CD8-positive, alpha-beta memory T cell (primary cell): Measurements from ENCODE around the gene ZFR. TPM values are rescaled to one million over a fixed set of nuclear protein-coding genes. Genes with fewer than 3 reads are reported as not detected.
"Not testable (repeated sequence)": the region's sequence is repeated elsewhere in the genome, so short reads cannot be mapped to it uniquely, and the experiment has no call there.

ENCODE experiments used
- CTCF ChIA-PET: fragments of 350-600 bp; sonication (Branson Sonifier 250); formaldehyde crosslinking; loops from one replicate; lab custom pipeline; 2021; ENCODE audit warnings: antibody characterized with exemption; lab: Charles Lee
- POLR2A ChIA-PET: fragments of 350-600 bp; sonication (Branson Sonifier 250); formaldehyde crosslinking; loops from one replicate; lab custom pipeline; 2021; ENCODE audit warnings: antibody characterized with exemption; lab: Charles Lee
- DNase-seq, 5 donors: peaks; one replicate each; pipeline versions ENCODE4 v3.0.0 to v3.0.0-alpha.2; 2020 to 2022; ENCODE audit warnings: mixed read lengths in 1 of 5
- H3K27ac ChIP-seq: one replicate; pipeline ENCODE4 v1.7.0; 2013; ENCODE audit warnings: low read depth, mild to moderate bottlenecking, low read length, moderate library complexity
- H3K27me3 ChIP-seq: 2 replicates; pipeline ENCODE4 v1.7.0; 2013; ENCODE audit warnings: low read length, mild to moderate bottlenecking; ENCODE audit not compliant: insufficient read depth, poor library complexity, severe bottlenecking
- H3K36me3 ChIP-seq: 2 replicates; pipeline ENCODE4 v1.7.0; 2013; ENCODE audit warnings: mild to moderate bottlenecking, low read length, moderate library complexity; ENCODE audit not compliant: insufficient read depth
- H3K4me1 ChIP-seq: 2 replicates; pipeline ENCODE4 v1.7.0; 2013; ENCODE audit warnings: mild to moderate bottlenecking, low read length, moderate library complexity; ENCODE audit not compliant: insufficient read depth
- H3K4me3 ChIP-seq: 2 replicates; pipeline ENCODE4 v1.7.0; 2013; ENCODE audit warnings: mild to moderate bottlenecking, low read length
- H3K9me3 ChIP-seq: 2 replicates; pipeline ENCODE4 v1.7.0; 2013; ENCODE audit warnings: mild to moderate bottlenecking, low read length
- H3K27ac Mint-ChIP-seq, 8 donors: one replicate each; pipeline ENCODE4 v1.8.0; 2020 to 2021; ENCODE audit warnings: mixed read lengths in 8 of 8, mild to moderate bottlenecking in 6 of 8, inconsistent platforms in 3 of 8, moderate library complexity in 3 of 8
- H3K27me3 Mint-ChIP-seq, 2 donors: one replicate each; pipeline ENCODE4 v1.8.0; 2020 to 2021; ENCODE audit warnings: mixed read lengths in 2 of 2, mild to moderate bottlenecking in 1 of 2, moderate library complexity in 1 of 2
- H3K36me3 Mint-ChIP-seq, 3 donors: one replicate each; pipeline ENCODE4 v1.8.0; 2020 to 2021; ENCODE audit warnings: mixed read lengths in 3 of 3, inconsistent platforms in 1 of 3, mild to moderate bottlenecking in 1 of 3
- H3K4me1 Mint-ChIP-seq, 3 donors: one replicate each; pipeline ENCODE4 v1.8.0; 2020 to 2021; ENCODE audit warnings: mixed read lengths in 3 of 3, inconsistent platforms in 1 of 3, mild to moderate bottlenecking in 1 of 3
- H3K4me3 Mint-ChIP-seq, 7 donors: one replicate each; pipeline ENCODE4 v1.8.0; 2020 to 2021; ENCODE audit warnings: mixed read lengths in 7 of 7, mild to moderate bottlenecking in 6 of 7, moderate library complexity in 4 of 7, inconsistent platforms in 2 of 7
- H3K9me3 Mint-ChIP-seq, 5 donors: one replicate each; pipeline ENCODE4 v1.8.0; 2020 to 2022; ENCODE audit warnings: mixed read lengths in 5 of 5, mild to moderate bottlenecking in 3 of 5, moderate library complexity in 2 of 5, inconsistent platforms in 1 of 5
- polyA plus RNA-seq: library from polyadenylated mRNA; unstranded; fragments of 300-500 nt; fragmentation: Illumina TruSeq; gene quantifications from one replicate; pipeline ENCODE4 v1.2.3, GENCODE V29; 2021
- total RNA-seq, 2 experiments: library from RNA; stranded (reverse); gene quantifications; one replicate each; pipeline ENCODE4 v1.2.3, GENCODE V29; 2021

Gene ZFR
- total and polyA plus RNA-seq, 3 experiments from 2014 or later = 83.4 to 88.3 (median 87.5) TPM

GRCh38 chr5:32436553-32437242 lies 7.8 kb downstream of the ZFR start:
- no peaks in the 10 kb centered on the region for H3K36me3 ChIP-seq
- H3K27ac Mint-ChIP-seq = peak overlapping the region in 1 of 8 donors; percentile 30
- H3K9me3 ChIP-seq = no peaks in the 10 kb centered on the region
- H3K27me3 ChIP-seq = no peaks in the 10 kb centered on the region
- ChIA-PET CTCF (no interaction called here), POLR2A (no interaction called here)
- H3K27ac ChIP-seq = no peak overlapping the region
- H3K9me3 Mint-ChIP-seq = no peaks in the 10 kb centered on the region
- H3K4me3 Mint-ChIP-seq = no peak overlapping the region
- no peak for DNase-seq
- peaks cover 0 to 32% (median 2%) of the 10 kb centered on the region in 3 donors for H3K36me3 Mint-ChIP-seq
- H3K4me1 Mint-ChIP-seq = peaks cover 57 to 89% (median 87%) of the 10 kb centered on the region in 3 donors
- H3K4me3 ChIP-seq = no peak overlapping the region
- peaks cover 45% of the 10 kb centered on the region for H3K4me1 ChIP-seq
- H3K27me3 Mint-ChIP-seq = no peaks in the 10 kb centered on the region

GRCh38 chr5:32435383-32435782 lies 9.2 kb downstream of the ZFR start:
- Histone ChIP-seq H3K9me3 (no peaks in the 10 kb centered on the region), H3K4me3 (no peak overlapping the region), H3K27ac (no peak overlapping the region), H3K27me3 (no peaks in the 10 kb centered on the region), H3K4me1 (peaks cover 48% of the 10 kb centered on the region), H3K36me3 (no peaks in the 10 kb centered on the region)
- ChIA-PET POLR2A (no interaction called here), CTCF (no interaction called here)
- no peaks in the 10 kb centered on the region for H3K9me3 Mint-ChIP-seq
- H3K27me3 Mint-ChIP-seq = no peaks in the 10 kb centered on the region
- no peak overlapping the region for H3K4me3 Mint-ChIP-seq
- peaks cover 61 to 92% (median 88%) of the 10 kb centered on the region in 3 donors for H3K4me1 Mint-ChIP-seq
- DNase-seq = no peak
- peaks cover 0 to 29% (median 2%) of the 10 kb centered on the region in 3 donors for H3K36me3 Mint-ChIP-seq
- H3K27ac Mint-ChIP-seq = no peak overlapping the region

- Histone ChIP-seq H3K27me3 (no peaks in the 10 kb centered on the region), H3K9me3 (no peaks in the 10 kb centered on the region), H3K4me1 (peaks cover 40% of the 10 kb centered on the region), H3K4me3 (no peak overlapping the region), H3K27ac (no peak overlapping the region), H3K36me3 (no peaks in the 10 kb centered on the region)
- Mint-ChIP-seq H3K9me3 (no peaks in the 10 kb centered on the region), H3K36me3 (peaks cover 2 to 30% (median 4%) of the 10 kb centered on the region in 3 donors), H3K27ac (peak overlapping the region in 1 of 8 donors; percentile 32), H3K4me3 (peak overlapping the region in 1 of 7 donors; percentile 11), H3K27me3 (no peaks in the 10 kb centered on the region), H3K4me1 (peaks cover 65 to 92% (median 83%) of the 10 kb centered on the region in 3 donors)
- POLR2A ChIA-PET = no interaction called here
- CTCF ChIA-PET = no interaction called here
- DNase-seq = no peak
Measured at GRCh38 chr5:32434221-32434620, 10.3 kb downstream of the ZFR start.

GRCh38 chr5:32432633-32433032 lies 11.9 kb downstream of the ZFR start:
- peaks cover 6 to 41% (median 14%) of the 10 kb centered on the region in 3 donors for H3K36me3 Mint-ChIP-seq
- H3K4me1 ChIP-seq = peaks cover 31% of the 10 kb centered on the region
- peaks cover 5% of the 10 kb centered on the region for H3K36me3 ChIP-seq

GRCh38 chr5:32430825-32431224 lies 13.7 kb downstream of the ZFR start:
- CTCF ChIA-PET, H3K36me3 ChIP-seq, H3K4me3 ChIP-seq, POLR2A ChIA-PET, DNase-seq, H3K4me3 Mint-ChIP-seq, H3K9me3 Mint-ChIP-seq, H3K27ac ChIP-seq, H3K27me3 Mint-ChIP-seq, H3K9me3 ChIP-seq, H3K27me3 ChIP-seq: not testable (repeated sequence)
- peaks cover 64 to 88% (median 70%) of the 10 kb centered on the region in 3 donors for H3K4me1 Mint-ChIP-seq
- H3K4me1 ChIP-seq = peaks cover 22% of the 10 kb centered on the region
- H3K36me3 Mint-ChIP-seq = peaks cover 13 to 55% (median 27%) of the 10 kb centered on the region in 3 donors
- peak overlapping the region in 7 of 8 donors; percentile 2 to 61 (median 32) for H3K27ac Mint-ChIP-seq

More at GRCh38 chr5:32432633-32433032, 11.9 kb downstream of the ZFR start:
- ChIA-PET POLR2A (no interaction called here), CTCF (interaction anchor here (1.1 to 1.2 kb wide), 2 partner anchors 57 to 167 kb away, joined by 3 to 4 read pairs; no protein-coding TSS in a partner anchor)
- Histone ChIP-seq H3K4me3 (no peak overlapping the region), H3K27me3 (no peaks in the 10 kb centered on the region), H3K27ac (no peak overlapping the region), H3K9me3 (no peaks in the 10 kb centered on the region)
- no peak for DNase-seq
- no peak overlapping the region for H3K27ac Mint-ChIP-seq
- no peak overlapping the region for H3K4me3 Mint-ChIP-seq
- H3K27me3 Mint-ChIP-seq = no peaks in the 10 kb centered on the region
- H3K9me3 Mint-ChIP-seq = no peaks in the 10 kb centered on the region
- H3K4me1 Mint-ChIP-seq = peaks cover 64 to 89% (median 79%) of the 10 kb centered on the region in 3 donors

DNA sequence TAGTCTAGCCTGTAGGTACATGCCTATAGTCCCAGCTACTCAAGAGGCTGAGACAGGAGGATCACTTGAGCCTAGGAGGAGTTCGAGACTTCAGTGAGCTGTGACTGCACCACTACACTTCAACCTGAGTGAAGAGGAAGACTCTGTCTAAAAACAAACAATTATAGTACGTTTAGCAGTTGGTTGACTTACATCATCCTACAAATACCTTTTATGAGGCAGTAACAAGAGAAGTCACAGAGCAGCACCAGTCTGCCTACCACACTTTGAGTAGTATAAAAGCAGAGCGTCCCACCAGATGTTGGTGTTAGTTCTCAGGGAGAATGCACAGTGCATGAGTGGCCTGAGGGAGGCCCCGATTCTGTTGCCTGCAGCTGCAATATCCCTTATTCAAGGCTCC lies 16.1 kb downstream of the ZFR start:
- H3K4me1 ChIP-seq = peaks cover 16% of the 10 kb centered on the region
- H3K4me3 ChIP-seq = no peak overlapping the region
- no peaks in the 10 kb centered on the region for H3K27me3 Mint-ChIP-seq
- H3K36me3 Mint-ChIP-seq = peaks cover 17 to 53% (median 27%) of the 10 kb centered on the region in 3 donors
- H3K27ac Mint-ChIP-seq = peak overlapping the region in 1 of 8 donors; percentile 38
- ChIA-PET CTCF (no interaction called here), POLR2A (no interaction called here)
- H3K27ac ChIP-seq = no peak overlapping the region
- H3K36me3 ChIP-seq = peaks cover 5% of the 10 kb centered on the region
- H3K4me1 Mint-ChIP-seq = peaks cover 60 to 84% (median 67%) of the 10 kb centered on the region in 3 donors
- peaks cover 0 to 8% (median 4%) of the 10 kb centered on the region in 5 donors for H3K9me3 Mint-ChIP-seq
- DNase-seq = no peak
- H3K9me3 ChIP-seq = peaks cover 5% of the 10 kb centered on the region
- H3K4me3 Mint-ChIP-seq = peak overlapping the region in 4 of 7 donors; percentile 4 to 35 (median 22)
- no peaks in the 10 kb centered on the region for H3K27me3 ChIP-seq

DNA sequence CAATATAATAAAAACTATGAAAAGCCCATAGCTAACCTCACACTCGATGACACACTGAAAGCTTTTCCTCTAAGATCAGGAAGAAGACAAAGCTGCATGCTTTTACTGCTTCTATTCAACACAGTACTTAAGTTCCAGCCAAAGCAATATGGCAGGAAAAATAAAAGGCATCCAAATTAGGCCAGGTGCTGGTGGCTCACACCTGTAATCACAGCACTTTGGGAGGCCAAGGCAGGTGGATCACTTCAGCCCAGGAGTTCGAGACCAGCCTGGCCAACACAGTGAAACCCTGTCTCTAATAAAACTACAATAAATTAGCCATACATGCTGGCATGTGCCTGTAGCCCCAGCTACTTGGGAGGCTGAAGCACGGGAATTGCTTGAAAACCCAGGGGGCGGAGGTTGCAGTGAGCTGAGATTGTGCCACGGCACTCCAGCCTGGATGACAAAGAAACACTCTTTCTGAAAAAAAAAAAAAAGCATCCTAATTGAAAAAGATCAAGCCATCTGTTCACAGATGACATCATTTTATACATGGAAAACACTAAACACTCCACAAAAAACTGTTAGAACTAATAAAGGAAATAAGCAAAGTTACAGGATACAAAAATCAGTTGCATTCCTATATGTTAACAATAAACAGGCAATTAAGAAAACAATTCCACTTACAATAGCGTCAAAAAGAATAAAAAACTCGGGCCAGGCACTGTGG lies 17.9 kb downstream of the ZFR start:
- Histone ChIP-seq H3K9me3 (peaks cover 5% of the 10 kb centered on the region), H3K4me3 (no peak overlapping the region), H3K4me1 (peaks cover 21% of the 10 kb centered on the region), H3K36me3 (peaks cover 5% of the 10 kb centered on the region), H3K27ac (no peak overlapping the region), H3K27me3 (no peaks in the 10 kb centered on the region)
- H3K27me3 Mint-ChIP-seq = no peaks in the 10 kb centered on the region
- H3K27ac Mint-ChIP-seq = no peak overlapping the region
- peaks cover 17 to 52% (median 27%) of the 10 kb centered on the region in 3 donors for H3K36me3 Mint-ChIP-seq
- no peak for DNase-seq
- no peak overlapping the region for H3K4me3 Mint-ChIP-seq
- ChIA-PET CTCF (no interaction called here), POLR2A (no interaction called here)
- H3K4me1 Mint-ChIP-seq = peaks cover 59 to 83% (median 69%) of the 10 kb centered on the region in 3 donors
- peaks cover 0 to 8% (median 4%) of the 10 kb centered on the region in 5 donors for H3K9me3 Mint-ChIP-seq

DNA sequence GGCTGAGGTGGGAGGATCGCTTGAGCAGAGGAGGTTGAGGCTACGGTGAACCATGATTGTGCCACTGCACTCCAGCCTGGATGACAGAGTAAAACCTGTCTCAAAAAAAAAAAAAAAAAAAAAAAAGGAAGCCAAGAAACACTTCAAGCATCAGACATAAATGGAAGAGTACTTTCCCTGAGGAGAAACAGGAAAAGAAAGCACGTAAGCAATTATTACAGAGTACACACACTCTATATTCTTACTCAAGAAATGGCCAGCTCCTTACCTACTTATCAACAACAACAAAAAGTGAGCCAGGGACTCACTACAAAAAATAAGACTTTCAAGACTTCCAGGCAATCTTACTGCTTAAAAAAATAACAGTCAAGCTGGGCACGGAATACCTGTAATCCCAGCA lies 21.8 kb downstream of the ZFR start:
- CTCF ChIA-PET = interaction anchor here (1.0 kb wide), 1 partner anchor 66 kb away, joined by 3 read pairs; no protein-coding TSS in a partner anchor

More for the DNA sequence above, 21.8 kb downstream of the ZFR start:
- no peak overlapping the region for H3K27ac ChIP-seq
- H3K9me3 Mint-ChIP-seq = peaks cover 0 to 8% (median 4%) of the 10 kb centered on the region in 5 donors
- peaks cover 5% of the 10 kb centered on the region for H3K9me3 ChIP-seq
- no peaks in the 10 kb centered on the region for H3K27me3 Mint-ChIP-seq
- DNase-seq = no peak
- H3K4me3 Mint-ChIP-seq = peak overlapping the region in 1 of 7 donors; percentile 51
- no peak overlapping the region for H3K4me3 ChIP-seq
- POLR2A ChIA-PET = no interaction called here
- H3K4me1 ChIP-seq = peaks cover 11% of the 10 kb centered on the region
- H3K27me3 ChIP-seq = no peaks in the 10 kb centered on the region
- H3K36me3 Mint-ChIP-seq = peaks cover 13 to 56% (median 15%) of the 10 kb centered on the region in 3 donors
- H3K4me1 Mint-ChIP-seq = peaks cover 48 to 76% (median 68%) of the 10 kb centered on the region in 3 donors
- H3K36me3 ChIP-seq = peaks cover 4% of the 10 kb centered on the region
- peak overlapping the region in 3 of 8 donors; percentile 12 to 87 (median 31) for H3K27ac Mint-ChIP-seq
